ENCODE results near the gene TRAF2. TPM values are rescaled to one million over a fixed set of nuclear protein-coding genes. Genes with fewer than 3 reads are reported as not detected.

Gene TRAF2
- total and polyA plus RNA-seq, 2 donors (not counting 3 experiments of a cell fraction or from before 2014, with no cell fraction given): 10.9 to 23.1 TPM

DNA sequence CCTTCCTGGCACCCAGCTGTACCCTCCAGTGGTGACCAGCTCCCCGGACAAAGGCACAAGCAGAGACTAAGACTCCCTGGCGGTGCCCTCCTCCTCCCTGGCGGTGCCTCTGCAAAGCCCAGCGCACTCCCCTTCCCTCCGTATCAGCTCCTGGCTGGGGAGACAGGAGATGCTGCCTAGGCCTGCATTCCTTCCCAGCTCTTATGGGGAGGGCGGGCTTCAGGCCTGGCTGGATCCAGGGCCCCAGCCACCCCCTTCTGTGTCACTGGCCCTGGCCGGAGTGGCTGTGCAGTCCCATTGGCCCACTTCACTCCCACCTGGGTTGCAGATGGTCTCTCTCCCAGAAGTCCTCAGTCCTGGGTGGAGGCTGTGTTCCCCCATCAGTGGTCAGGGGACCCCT lies 72.2 kb downstream of the TRAF2 start:
- H3K79me2 ChIP-seq (ENCODE audit: control insufficient read depth, insufficient read depth, low read length): no peaks in the 10 kb centered on the region
- no peaks in the 10 kb centered on the region for H4K20me1 ChIP-seq (replicated peaks; ENCODE audit: control insufficient read depth, extremely low read depth, insufficient read depth, low read length)
- no peak overlapping the region for H3K9ac ChIP-seq (replicated peaks; ENCODE audit: extremely low read depth, insufficient read depth, low read length)
- no peak overlapping the region for H3K4me2 ChIP-seq (ENCODE audit: insufficient read depth, low read length)
- ChIA-PET POLR2A (no interaction called here), CTCF (no interaction called here)
- H3K9me3 ChIP-seq (replicated peaks; ENCODE audit: control insufficient read depth, insufficient read depth, low read length): no peaks in the 10 kb centered on the region
- BruUV-seq (replicated peaks): no TSS peak
- H3K27ac ChIP-seq (ENCODE audit: insufficient read depth, low read depth, low read length): no peak overlapping the region
- intact Hi-C loops (cut with micrococcal nuclease) (no loop called here), dilution Hi-C loops (cut with MboI; ENCODE audit: extremely low pct_ligation_motif_present, low sequenced_read_pairs) (no loop called here)
- H3K4me3 ChIP-seq (replicated peaks in 1 of 3; ENCODE audit: insufficient read depth in 1 of 3, low read depth in 1 of 3, low read length in 3 of 3): no peak overlapping the region
- H3K27me3 ChIP-seq (ENCODE audit: control insufficient read depth in 2 of 2, insufficient read depth in 2 of 2, low read length in 2 of 2): no peaks in the 10 kb centered on the region
- FAIRE-seq (no peak), DNase-seq (ENCODE audit: low read depth, low spot score) (no peak)
- TF ChIP-seq, protein P1, sequence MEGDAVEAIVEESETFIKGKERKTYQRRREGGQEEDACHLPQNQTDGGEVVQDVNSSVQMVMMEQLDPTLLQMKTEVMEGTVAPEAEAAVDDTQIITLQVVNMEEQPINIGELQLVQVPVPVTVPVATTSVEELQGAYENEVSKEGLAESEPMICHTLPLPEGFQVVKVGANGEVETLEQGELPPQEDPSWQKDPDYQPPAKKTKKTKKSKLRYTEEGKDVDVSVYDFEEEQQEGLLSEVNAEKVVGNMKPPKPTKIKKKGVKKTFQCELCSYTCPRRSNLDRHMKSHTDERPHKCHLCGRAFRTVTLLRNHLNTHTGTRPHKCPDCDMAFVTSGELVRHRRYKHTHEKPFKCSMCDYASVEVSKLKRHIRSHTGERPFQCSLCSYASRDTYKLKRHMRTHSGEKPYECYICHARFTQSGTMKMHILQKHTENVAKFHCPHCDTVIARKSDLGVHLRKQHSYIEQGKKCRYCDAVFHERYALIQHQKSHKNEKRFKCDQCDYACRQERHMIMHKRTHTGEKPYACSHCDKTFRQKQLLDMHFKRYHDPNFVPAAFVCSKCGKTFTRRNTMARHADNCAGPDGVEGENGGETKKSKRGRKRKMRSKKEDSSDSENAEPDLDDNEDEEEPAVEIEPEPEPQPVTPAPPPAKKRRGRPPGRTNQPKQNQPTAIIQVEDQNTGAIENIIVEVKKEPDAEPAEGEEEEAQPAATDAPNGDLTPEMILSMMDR (IDR thresholded peaks at IDR 0.05; ENCODE audit: extremely low read depth in 1 of 2, insufficient read depth in 1 of 2, low read depth in 1 of 2, low read length in 2 of 2): no peak
- TF ChIP-seq FOS (IDR thresholded peaks at IDR 0.05; ENCODE audit: borderline replicate concordance, insufficient read depth, low read length) (no peak), EZH2 (IDR thresholded peaks at IDR 0.05; ENCODE audit: borderline replicate concordance, low read depth, low read length, severe bottlenecking) (no peak), GATA2 (IDR thresholded peaks at IDR 0.05; ENCODE audit: insufficient read depth, insufficient read length, low read depth, low read length) (no peak), MAX (IDR thresholded peaks at IDR 0.05; ENCODE audit: insufficient read depth, insufficient read length) (no peak), POLR2A (IDR thresholded peaks at IDR 0.05; ENCODE audit: low read depth, low read length) (no peak), MYC (IDR thresholded peaks at IDR 0.05; ENCODE audit: low read depth, low read length) (no peak), JUN (IDR thresholded peaks at IDR 0.05; ENCODE audit: borderline replicate concordance, insufficient read depth, insufficient read length, low read depth) (no peak), POLR2AphosphoS5 (IDR thresholded peaks at IDR 0.05; ENCODE audit: insufficient read depth, low read depth, low read length) (no peak)
- H2AFZ ChIP-seq (ENCODE audit: low read depth, low read length): no peak overlapping the region
- no peaks in the 10 kb centered on the region for H3K36me3 ChIP-seq (ENCODE audit: control insufficient read depth in 2 of 2, extremely low read depth in 1 of 2, insufficient read depth in 2 of 2, low read length in 2 of 2)
- no peaks in the 10 kb centered on the region for H3K4me1 ChIP-seq (ENCODE audit: control insufficient read depth, extremely low read depth, insufficient read depth, low read length)
- H3K9me1 ChIP-seq (replicated peaks; ENCODE audit: control insufficient read depth, extremely low read depth, insufficient read depth, low read length): no peaks in the 10 kb centered on the region
